ENCODE results near the gene VGLL4.
A peak's percentile ranks its signal among the peaks of the same experiment; 100 is the strongest.
"Not testable (repeated sequence)": the region's sequence is repeated elsewhere in the genome, so short reads cannot be mapped to it uniquely, and the experiment has no call there.

Gene VGLL4

GRCh38 chr3:11582191-11582968 is 61.3 kb downstream of the VGLL4 start:
- DNase-seq: peak; percentile 46

GRCh38 chr3:11581237-11582190 is 62.2 kb downstream of the VGLL4 start:
- DNase-seq: no peak

GRCh38 chr3:11580645-11581044 is 63.1 kb downstream of the VGLL4 start:
- no peak for DNase-seq

- no peak for DNase-seq
These were observed 65.5 kb downstream of the VGLL4 start for GRCh38 chr3:11578169-11578568.

GRCh38 chr3:11576453-11576852 is 67.3 kb downstream of the VGLL4 start:
- no peak for DNase-seq

- DNase-seq: no peak
These were observed 68.0 kb downstream of the VGLL4 start for GRCh38 chr3:11575677-11576076.

GRCh38 chr3:11574981-11575669 is 68.6 kb downstream of the VGLL4 start:
- DNase-seq: no peak

- DNase-seq: not testable (repeated sequence)
These were observed 71.1 kb downstream of the VGLL4 start for GRCh38 chr3:11572660-11573059.

GRCh38 chr3:11570789-11571495 is 72.8 kb downstream of the VGLL4 start:
- DNase-seq: no peak

GRCh38 chr3:11570251-11570650 is 73.5 kb downstream of the VGLL4 start:
- DNase-seq: no peak

GRCh38 chr3:11569156-11569741 is 74.5 kb downstream of the VGLL4 start:
- no peak for DNase-seq

- DNase-seq: no peak
These were observed 75.1 kb downstream of the VGLL4 start for GRCh38 chr3:11568503-11569155.

GRCh38 chr3:11567516-11568467 is 75.9 kb downstream of the VGLL4 start:
- DNase-seq: no peak

- DNase-seq: no peak
These were observed 76.8 kb downstream of the VGLL4 start for GRCh38 chr3:11566916-11567315.

- no peak for DNase-seq
These were observed 77.2 kb downstream of the VGLL4 start for GRCh38 chr3:11566478-11566877.

- no peak for DNase-seq
These were observed 77.8 kb downstream of the VGLL4 start for GRCh38 chr3:11565932-11566331.

GRCh38 chr3:11565492-11565891 is 78.2 kb downstream of the VGLL4 start:
- DNase-seq: no peak

- DNase-seq: no peak
These were observed 78.6 kb downstream of the VGLL4 start for GRCh38 chr3:11565072-11565471.

GRCh38 chr3:11564577-11565001 is 79.1 kb downstream of the VGLL4 start:
- DNase-seq: no peak

- no peak for DNase-seq
These were observed 79.9 kb downstream of the VGLL4 start for GRCh38 chr3:11563865-11564185.
